ENCODE results near the gene LSM2.
"Not testable (repeated sequence)": the region's sequence is repeated elsewhere in the genome, so short reads cannot be mapped to it uniquely, and the experiment has no call there.

The LSM2 gene

DNA sequence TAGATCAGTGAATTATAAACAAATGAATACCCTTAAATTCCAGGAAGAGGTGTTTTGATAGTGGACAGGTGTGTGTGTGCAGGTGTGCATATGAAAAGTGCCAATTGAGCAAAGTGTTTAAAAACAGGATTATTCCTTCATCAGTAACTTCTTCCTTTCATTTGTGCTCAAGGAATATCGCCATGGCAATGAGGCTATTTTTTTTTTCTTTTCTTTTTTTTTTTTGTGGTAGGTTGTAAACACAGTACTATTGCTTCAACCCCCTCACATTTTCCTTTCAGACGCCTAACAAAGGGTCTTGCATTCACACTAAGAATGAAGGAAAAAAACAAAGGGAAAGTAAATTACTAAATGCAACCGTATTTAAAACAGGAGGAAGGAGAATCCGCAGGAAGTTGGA, 18.8 kb upstream of the LSM2 start:
- peaks cover 26% of the 10 kb centered on the region for H3K4me1 ChIP-seq (ENCODE audit: control insufficient read depth, insufficient read depth, low read length)
- H3K9me3 ChIP-seq (ENCODE audit: control insufficient read depth, low read length) = no peaks in the 10 kb centered on the region

GRCh38 chr6:31823592-31824196, 16.9 kb upstream of the LSM2 start:
- not testable (repeated sequence) for H3K4me3 ChIP-seq (ENCODE audit: low read length); H3K27me3 ChIP-seq (replicated peaks; ENCODE audit: control insufficient read depth, insufficient read depth, low read length); H3K36me3 ChIP-seq (ENCODE audit: control insufficient read depth, insufficient read depth, low read length, severe bottlenecking); H3K9me3 ChIP-seq (ENCODE audit: control insufficient read depth, low read length); DNase-seq (ENCODE audit: low read depth)
- peak overlapping the region; percentile 99 for H3K9ac ChIP-seq (ENCODE audit: low read length)
- peaks cover 39% of the 10 kb centered on the region for H3K4me1 ChIP-seq (ENCODE audit: control insufficient read depth, insufficient read depth, low read length)

More for the DNA sequence above, 18.8 kb upstream of the LSM2 start:
- Histone ChIP-seq H3K4me3 (ENCODE audit: low read length) (no peak overlapping the region), H3K27me3 (replicated peaks; ENCODE audit: control insufficient read depth, insufficient read depth, low read length) (no peaks in the 10 kb centered on the region), H3K9ac (ENCODE audit: low read length) (no peak overlapping the region), H3K36me3 (ENCODE audit: control insufficient read depth, insufficient read depth, low read length, severe bottlenecking) (no peaks in the 10 kb centered on the region)
- no peak for DNase-seq (ENCODE audit: low read depth)

DNA sequence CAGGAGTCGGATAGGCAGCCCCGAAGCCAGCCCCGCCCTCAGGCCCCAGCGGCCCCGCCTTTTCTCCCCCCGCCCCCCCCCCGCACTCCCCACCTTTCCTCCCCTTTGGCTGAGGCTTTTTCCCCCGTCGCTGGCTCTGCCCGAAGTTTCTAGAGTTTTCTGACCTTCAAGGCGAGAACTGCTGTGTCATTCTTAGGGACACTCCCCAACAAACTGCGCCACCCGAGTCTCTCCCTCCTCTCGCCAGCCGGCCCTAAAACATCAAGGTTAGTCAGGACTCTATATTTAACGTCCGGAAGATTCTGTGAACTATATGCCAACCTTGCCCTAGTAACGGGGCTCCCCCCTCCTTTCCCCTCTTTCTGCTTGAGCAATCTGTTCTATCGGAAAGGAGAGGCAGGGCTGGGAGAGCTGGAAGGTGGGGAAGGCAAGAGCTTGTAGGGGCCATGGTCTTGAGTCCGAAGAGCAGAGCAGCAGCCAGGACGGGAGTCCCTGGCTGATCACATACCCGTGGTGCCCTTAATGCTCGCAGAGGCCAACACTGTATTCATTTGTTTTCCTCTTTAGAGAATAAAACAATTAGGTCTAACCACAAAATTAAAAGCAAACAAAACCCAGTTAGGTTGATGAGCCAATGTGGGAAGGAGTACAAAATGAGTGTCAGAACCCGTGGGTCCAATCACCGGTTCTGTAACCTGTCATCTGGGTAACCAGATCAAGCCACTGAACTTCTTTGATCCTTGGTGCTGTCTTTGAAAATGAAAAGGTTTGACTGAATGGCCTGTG, 15.5 kb upstream of the LSM2 start:
- peak overlapping the region; percentile 92 for H3K4me3 ChIP-seq (ENCODE audit: low read length)
- peaks cover 49% of the 10 kb centered on the region for H3K4me1 ChIP-seq (ENCODE audit: control insufficient read depth, insufficient read depth, low read length)
- H3K27me3 ChIP-seq (replicated peaks; ENCODE audit: control insufficient read depth, insufficient read depth, low read length) = no peaks in the 10 kb centered on the region
- H3K36me3 ChIP-seq (ENCODE audit: control insufficient read depth, insufficient read depth, low read length, severe bottlenecking) = no peaks in the 10 kb centered on the region
- no peaks in the 10 kb centered on the region for H3K9me3 ChIP-seq (ENCODE audit: control insufficient read depth, low read length)
- peak; percentile 90 for DNase-seq (ENCODE audit: low read depth)
- H3K9ac ChIP-seq (ENCODE audit: low read length) = peak overlapping the region; percentile 99

DNA sequence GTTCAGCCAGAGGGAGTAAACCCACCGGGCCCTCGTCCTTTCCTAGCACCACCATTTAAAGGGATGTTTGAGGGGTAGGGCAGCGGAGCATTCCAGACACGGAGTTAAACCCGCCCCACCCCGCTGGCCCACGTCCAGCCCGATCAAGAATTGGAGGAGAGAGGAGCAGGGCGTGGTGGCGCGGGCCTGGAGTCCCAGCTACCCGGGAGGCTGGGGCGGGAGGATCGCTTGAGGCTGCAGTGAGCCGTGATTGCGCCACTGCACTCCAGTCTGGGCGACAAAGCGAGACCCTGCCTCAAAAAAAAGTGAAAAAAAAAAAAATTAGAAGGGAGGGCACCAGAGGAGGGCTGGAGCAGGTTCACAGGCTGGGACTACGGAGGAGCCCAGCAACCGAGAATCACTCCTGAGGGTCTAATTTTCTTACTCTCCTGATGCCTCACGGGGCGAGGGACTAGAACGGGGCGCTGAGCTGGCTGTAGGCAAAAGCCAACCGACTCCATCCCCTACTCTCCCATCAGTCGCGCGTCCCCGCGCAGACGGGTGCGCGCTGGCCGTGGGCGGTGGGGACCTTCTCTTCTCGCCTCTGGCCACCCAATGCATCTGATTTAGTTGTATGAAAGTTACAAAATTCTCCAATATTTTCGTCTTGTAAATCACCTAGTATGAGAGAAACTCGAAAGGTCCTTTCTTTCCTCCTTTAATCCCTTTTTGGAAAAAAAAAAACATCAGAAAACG, 14.7 kb upstream of the LSM2 start:
- H3K36me3 ChIP-seq (ENCODE audit: control insufficient read depth, insufficient read depth, low read length, severe bottlenecking) = no peaks in the 10 kb centered on the region
- peak overlapping the region; percentile 92 for H3K4me3 ChIP-seq (ENCODE audit: low read length)
- DNase-seq (ENCODE audit: low read depth) = peak; percentile 37
- peaks cover 47% of the 10 kb centered on the region for H3K4me1 ChIP-seq (ENCODE audit: control insufficient read depth, insufficient read depth, low read length)
- no peaks in the 10 kb centered on the region for H3K27me3 ChIP-seq (replicated peaks; ENCODE audit: control insufficient read depth, insufficient read depth, low read length)
- no peaks in the 10 kb centered on the region for H3K9me3 ChIP-seq (ENCODE audit: control insufficient read depth, low read length)
- H3K9ac ChIP-seq (ENCODE audit: low read length) = peak overlapping the region; percentile 99

GRCh38 chr6:31820399-31820798, 13.6 kb upstream of the LSM2 start:
- not testable (repeated sequence) for H3K27me3 ChIP-seq (replicated peaks; ENCODE audit: control insufficient read depth, insufficient read depth, low read length); H3K9ac ChIP-seq (ENCODE audit: low read length); DNase-seq (ENCODE audit: low read depth); H3K36me3 ChIP-seq (ENCODE audit: control insufficient read depth, insufficient read depth, low read length, severe bottlenecking); H3K9me3 ChIP-seq (ENCODE audit: control insufficient read depth, low read length); H3K4me3 ChIP-seq (ENCODE audit: low read length)
- peaks cover 44% of the 10 kb centered on the region for H3K4me1 ChIP-seq (ENCODE audit: control insufficient read depth, insufficient read depth, low read length)

DNA sequence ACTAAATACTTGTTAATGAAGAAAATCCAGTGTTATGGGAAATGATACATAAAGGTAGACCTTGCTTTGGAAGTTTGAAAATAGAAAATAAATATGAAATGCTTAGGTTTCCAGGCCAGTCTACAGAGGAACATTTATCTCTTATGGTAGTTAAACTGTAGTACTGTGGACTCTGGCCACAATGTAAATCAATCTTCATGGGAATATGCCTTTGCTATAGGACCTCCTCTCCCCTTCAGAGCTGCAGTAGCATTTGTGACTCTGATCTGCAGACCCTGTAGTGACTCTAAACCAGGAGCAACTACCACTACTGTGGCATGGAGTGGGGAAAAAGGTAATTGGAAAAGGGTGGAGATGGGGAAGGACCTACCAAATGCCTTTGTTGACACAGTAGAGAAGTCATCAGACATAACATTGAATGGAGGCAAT, 13.1 kb upstream of the LSM2 start:
- H3K9ac ChIP-seq (ENCODE audit: low read length) = no peak overlapping the region
- H3K4me1 ChIP-seq (ENCODE audit: control insufficient read depth, insufficient read depth, low read length) = peaks cover 44% of the 10 kb centered on the region
- H3K36me3 ChIP-seq (ENCODE audit: control insufficient read depth, insufficient read depth, low read length, severe bottlenecking) = no peaks in the 10 kb centered on the region
- H3K9me3 ChIP-seq (ENCODE audit: control insufficient read depth, low read length) = no peaks in the 10 kb centered on the region
- no peaks in the 10 kb centered on the region for H3K27me3 ChIP-seq (replicated peaks; ENCODE audit: control insufficient read depth, insufficient read depth, low read length)
- DNase-seq (ENCODE audit: low read depth) = no peak
- H3K4me3 ChIP-seq (ENCODE audit: low read length) = no peak overlapping the region

- H3K9me3 ChIP-seq (ENCODE audit: control insufficient read depth, low read length); H3K27me3 ChIP-seq (replicated peaks; ENCODE audit: control insufficient read depth, insufficient read depth, low read length); H3K36me3 ChIP-seq (ENCODE audit: control insufficient read depth, insufficient read depth, low read length, severe bottlenecking); DNase-seq (ENCODE audit: low read depth): not testable (repeated sequence)
- peaks cover 50% of the 10 kb centered on the region for H3K4me1 ChIP-seq (ENCODE audit: control insufficient read depth, insufficient read depth, low read length)
- H3K9ac ChIP-seq (ENCODE audit: low read length) = peak overlapping the region; percentile 67
- peak overlapping the region; percentile 82 for H3K4me3 ChIP-seq (ENCODE audit: low read length)
These were observed 11.3 kb upstream of the LSM2 start for GRCh38 chr6:31817929-31818511.

DNA sequence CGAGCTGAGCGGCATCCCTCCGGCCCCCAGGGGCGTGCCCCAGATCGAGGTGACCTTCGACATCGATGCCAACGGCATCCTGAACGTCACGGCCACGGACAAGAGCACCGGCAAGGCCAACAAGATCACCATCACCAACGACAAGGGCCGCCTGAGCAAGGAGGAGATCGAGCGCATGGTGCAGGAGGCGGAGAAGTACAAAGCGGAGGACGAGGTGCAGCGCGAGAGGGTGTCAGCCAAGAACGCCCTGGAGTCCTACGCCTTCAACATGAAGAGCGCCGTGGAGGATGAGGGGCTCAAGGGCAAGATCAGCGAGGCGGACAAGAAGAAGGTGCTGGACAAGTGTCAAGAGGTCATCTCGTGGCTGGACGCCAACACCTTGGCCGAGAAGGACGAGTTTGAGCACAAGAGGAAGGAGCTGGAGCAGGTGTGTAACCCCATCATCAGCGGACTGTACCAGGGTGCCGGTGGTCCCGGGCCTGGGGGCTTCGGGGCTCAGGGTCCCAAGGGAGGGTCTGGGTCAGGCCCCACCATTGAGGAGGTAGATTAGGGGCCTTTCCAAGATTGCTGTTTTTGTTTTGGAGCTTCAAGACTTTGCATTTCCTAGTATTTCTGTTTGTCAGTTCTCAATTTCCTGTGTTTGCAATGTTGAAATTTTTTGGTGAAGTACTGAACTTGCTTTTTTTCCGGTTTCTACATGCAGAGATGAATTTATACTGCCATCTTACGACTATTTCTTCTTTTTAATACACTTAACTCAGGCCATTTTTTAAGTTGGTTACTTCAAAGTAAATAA, 10.6 kb upstream of the LSM2 start:
- Histone ChIP-seq H3K9ac (ENCODE audit: low read length) (peak overlapping the region; percentile 67), H3K4me1 (ENCODE audit: control insufficient read depth, insufficient read depth, low read length) (peaks cover 43% of the 10 kb centered on the region), H3K4me3 (ENCODE audit: low read length) (peak overlapping the region; percentile 82)
- H3K9me3 ChIP-seq (ENCODE audit: control insufficient read depth, low read length); DNase-seq (ENCODE audit: low read depth); H3K27me3 ChIP-seq (replicated peaks; ENCODE audit: control insufficient read depth, insufficient read depth, low read length); H3K36me3 ChIP-seq (ENCODE audit: control insufficient read depth, insufficient read depth, low read length, severe bottlenecking): not testable (repeated sequence)

DNA sequence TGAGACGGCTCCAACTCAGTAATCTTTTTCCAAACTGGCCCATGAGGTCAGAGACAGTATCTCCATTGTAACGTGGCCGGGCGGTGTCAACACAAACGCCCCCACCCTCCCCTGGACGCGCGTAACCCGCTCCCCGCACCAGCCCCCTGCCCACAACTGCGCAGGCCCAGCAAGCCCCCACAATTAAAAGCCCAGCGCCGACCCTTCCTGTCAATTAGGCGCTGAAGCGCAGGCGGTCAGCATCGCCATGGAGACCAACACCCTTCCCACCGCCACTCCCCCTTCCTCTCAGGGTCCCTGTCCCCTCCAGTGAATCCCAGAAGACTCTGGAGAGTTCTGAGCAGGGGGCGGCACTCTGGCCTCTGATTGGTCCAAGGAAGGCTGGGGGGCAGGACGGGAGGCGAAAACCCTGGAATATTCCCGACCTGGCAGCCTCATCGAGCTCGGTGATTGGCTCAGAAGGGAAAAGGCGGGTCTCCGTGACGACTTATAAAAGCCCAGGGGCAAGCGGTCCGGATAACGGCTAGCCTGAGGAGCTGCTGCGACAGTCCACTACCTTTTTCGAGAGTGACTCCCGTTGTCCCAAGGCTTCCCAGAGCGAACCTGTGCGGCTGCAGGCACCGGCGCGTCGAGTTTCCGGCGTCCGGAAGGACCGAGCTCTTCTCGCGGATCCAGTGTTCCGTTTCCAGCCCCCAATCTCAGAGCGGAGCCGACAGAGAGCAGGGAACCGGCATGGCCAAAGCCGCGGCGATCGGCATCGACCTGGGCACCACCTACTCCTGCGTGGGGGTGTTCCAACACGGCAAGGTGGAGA, 8.5 kb upstream of the LSM2 start, which contains the start of the genes HSPA1A and HSPA1L:
TSS of gene HSPA1A (plus strand) at position 519 of the 814 bp plus-strand sequence. CDS start at position 733, 214 bp downstream.
TSS of gene HSPA1L (minus strand) at position 259 of the 814 bp plus-strand sequence. CDS start 3,311 bp downstream, outside the sequence.
- peak within 1 kb of the TSS; percentile 90 for H3K4me3 ChIP-seq (ENCODE audit: low read length)
- peak within 1 kb of the TSS; percentile 91 for H3K9ac ChIP-seq (ENCODE audit: low read length)
- H3K9me3 ChIP-seq (ENCODE audit: control insufficient read depth, low read length) = no peaks in the 10 kb centered on the region
- peaks cover 32% of the 10 kb centered on the region for H3K4me1 ChIP-seq (ENCODE audit: control insufficient read depth, insufficient read depth, low read length)
- DNase-seq (ENCODE audit: low read depth) = peak; percentile 97
- H3K27me3 ChIP-seq (replicated peaks; ENCODE audit: control insufficient read depth, insufficient read depth, low read length) = no peaks in the 10 kb centered on the region
- no peaks in the 10 kb centered on the region for H3K36me3 ChIP-seq (ENCODE audit: control insufficient read depth, insufficient read depth, low read length, severe bottlenecking)

GRCh38 chr6:31814677-31815024, 7.9 kb upstream of the LSM2 start:
- no peaks in the 10 kb centered on the region for H3K9me3 ChIP-seq (ENCODE audit: control insufficient read depth, low read length)
- H3K9ac ChIP-seq (ENCODE audit: low read length) = peak overlapping the region; percentile 86
- H3K36me3 ChIP-seq (ENCODE audit: control insufficient read depth, insufficient read depth, low read length, severe bottlenecking) = no peaks in the 10 kb centered on the region
- H3K4me1 ChIP-seq (ENCODE audit: control insufficient read depth, insufficient read depth, low read length) = peaks cover 28% of the 10 kb centered on the region
- DNase-seq (ENCODE audit: low read depth) = peak; percentile 98
- H3K27me3 ChIP-seq (replicated peaks; ENCODE audit: control insufficient read depth, insufficient read depth, low read length) = no peaks in the 10 kb centered on the region
- peak overlapping the region; percentile 90 for H3K4me3 ChIP-seq (ENCODE audit: low read length)

Measured in adipocyte (in vitro differentiated cells).